Stimulated activated effector memory CD8-positive, alpha-beta T cell treated with anti-CD3 and anti-CD28 coated beads, Interleukin-12 subunit alpha, Interleukin-12 subunit beta, amount 100 ng/mL, for 72 hours (primary cell): ENCODE data around the gene DBI.
"Not testable (repeated sequence)": the region's sequence is repeated elsewhere in the genome, so short reads cannot be mapped to it uniquely, and the experiment has no call there.

ENCODE experiments used
- ATAC-seq: fragments of 150-1000 bp; cut with Tn5 transposase; 2 replicates; pipeline ENCODE4 v1.10.0; 2021
- DNase-seq, 2 donors: peaks; one replicate each; pipeline ENCODE4 v3.0.0; 2021 to 2022; ENCODE audit warnings: low spot score in 2 of 2
- H3K27ac Mint-ChIP-seq: one replicate; pipeline ENCODE4 v1.8.0; 2022; ENCODE audit warnings: mild to moderate bottlenecking, mixed read lengths
- H3K36me3 Mint-ChIP-seq: one replicate; pipeline ENCODE4 v1.8.0; 2022; ENCODE audit warnings: mild to moderate bottlenecking, mixed read lengths
- H3K4me1 Mint-ChIP-seq: one replicate; pipeline ENCODE4 v1.8.0; 2022; ENCODE audit warnings: mixed read lengths
- H3K4me3 Mint-ChIP-seq: one replicate; pipeline ENCODE4 v1.8.0; 2022; ENCODE audit warnings: mild to moderate bottlenecking, mixed read lengths
- H3K9me3 Mint-ChIP-seq: one replicate; pipeline ENCODE4 v1.8.0; 2022; ENCODE audit warnings: mixed read lengths

Gene DBI

DNA sequence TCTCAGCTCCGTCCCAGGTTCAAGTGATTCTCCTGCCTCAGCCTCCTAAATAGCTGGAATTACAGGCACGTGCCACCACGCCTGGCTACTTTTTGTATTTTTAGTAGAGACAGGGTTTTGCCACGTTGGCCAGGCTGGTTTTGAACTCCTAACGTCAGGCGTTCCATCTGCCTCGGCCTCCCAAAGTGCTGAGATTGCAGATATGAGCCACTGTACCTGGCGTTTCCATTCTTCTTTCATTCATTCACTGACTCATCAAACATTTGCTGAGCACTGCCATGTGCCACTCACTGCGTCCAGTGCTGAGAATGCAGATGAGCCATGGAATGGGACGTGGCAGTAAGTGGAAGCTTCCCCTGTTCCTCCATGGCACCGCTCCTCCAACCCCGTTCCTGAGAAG is 36.8 kb downstream of the DBI start:
- H3K4me3 Mint-ChIP-seq, H3K36me3 Mint-ChIP-seq, ATAC-seq, H3K4me1 Mint-ChIP-seq, H3K27ac Mint-ChIP-seq, DNase-seq, H3K9me3 Mint-ChIP-seq: not testable (repeated sequence)

GRCh38 chr2:119405151-119405550 is 38.4 kb downstream of the DBI start:
- ATAC-seq (no peak), DNase-seq (no peak)
- no peaks in the 10 kb centered on the region for H3K4me1 Mint-ChIP-seq
- no peak overlapping the region for H3K27ac Mint-ChIP-seq
- H3K9me3 Mint-ChIP-seq, result no peaks in the 10 kb centered on the region
- no peak overlapping the region for H3K4me3 Mint-ChIP-seq
- no peaks in the 10 kb centered on the region for H3K36me3 Mint-ChIP-seq

DNA sequence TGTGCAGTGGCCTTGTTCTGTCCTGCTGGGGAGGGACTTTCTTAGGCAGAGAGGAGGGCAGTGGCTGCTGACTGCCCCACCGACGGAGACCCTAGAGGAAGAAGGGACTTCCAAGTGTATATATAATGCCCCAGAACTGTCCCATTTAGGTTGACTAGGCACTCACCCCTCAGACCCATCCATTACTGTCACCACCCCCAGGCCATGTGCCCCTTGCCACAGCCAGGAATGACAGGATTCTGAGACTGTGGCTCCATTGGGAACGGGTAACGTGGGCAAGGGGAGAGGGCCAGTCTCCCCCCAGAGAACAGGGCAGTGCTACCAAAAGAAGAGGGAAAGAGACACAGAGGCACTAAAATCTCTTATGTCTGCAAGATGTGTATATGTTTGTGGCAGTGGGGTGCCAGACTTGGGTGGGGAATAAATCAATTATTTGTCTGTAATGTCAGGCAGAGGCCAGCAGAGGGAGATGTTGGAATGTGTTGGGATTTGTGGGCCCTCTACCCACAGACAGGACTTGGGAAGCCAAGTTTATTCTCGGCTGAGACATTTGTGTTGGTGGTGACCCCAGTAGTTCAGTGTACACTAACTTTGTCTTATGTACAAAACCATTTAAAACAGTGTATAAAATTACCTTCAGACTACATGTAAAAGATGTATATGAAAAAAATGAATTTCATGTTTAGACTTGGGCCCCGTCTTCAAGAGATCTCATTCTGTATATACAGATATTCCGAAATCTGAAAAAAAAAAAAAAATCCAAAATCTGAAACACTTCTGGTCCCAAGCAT is 40.8 kb downstream of the DBI start:
- Mint-ChIP-seq H3K36me3 (no peaks in the 10 kb centered on the region), H3K27ac (no peak overlapping the region), H3K4me1 (no peaks in the 10 kb centered on the region), H3K9me3 (no peaks in the 10 kb centered on the region), H3K4me3 (no peak overlapping the region)
- ATAC-seq, result no peak
- peak in 1 of 2 donors; percentile 57 for DNase-seq

- H3K27ac Mint-ChIP-seq, result no peak overlapping the region
Measured at GRCh38 chr2:119408221-119408619, 41.4 kb downstream of the DBI start.

GRCh38 chr2:119409506-119409905 is 42.7 kb downstream of the DBI start:
- Mint-ChIP-seq H3K4me3 (no peak overlapping the region), H3K36me3 (no peaks in the 10 kb centered on the region), H3K4me1 (no peaks in the 10 kb centered on the region)

More at GRCh38 chr2:119408221-119408619, 41.4 kb downstream of the DBI start:
- ATAC-seq (no peak), DNase-seq (no peak)
- no peak overlapping the region for H3K4me3 Mint-ChIP-seq
- no peaks in the 10 kb centered on the region for H3K9me3 Mint-ChIP-seq
- no peaks in the 10 kb centered on the region for H3K36me3 Mint-ChIP-seq
- H3K4me1 Mint-ChIP-seq, result no peaks in the 10 kb centered on the region

DNA sequence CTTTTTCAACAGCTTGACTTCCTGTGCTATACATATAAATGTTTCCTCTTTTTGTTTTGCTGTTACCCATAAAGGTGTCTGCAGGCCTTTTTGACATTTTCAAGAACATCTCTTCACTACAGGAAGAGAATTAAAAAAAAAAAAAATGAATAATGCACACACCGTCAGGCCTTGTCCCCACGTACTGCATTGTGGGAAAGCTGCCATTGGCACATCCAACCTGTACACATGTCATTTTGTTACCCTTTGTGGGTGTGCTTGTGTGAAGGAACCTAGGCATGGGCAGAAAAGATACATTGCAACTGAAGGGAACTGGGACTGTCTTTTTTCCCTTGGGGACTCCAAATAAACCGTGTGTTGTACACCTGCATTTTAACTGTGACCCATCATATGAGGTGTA is 48.1 kb downstream of the DBI start:
- no peaks in the 10 kb centered on the region for H3K36me3 Mint-ChIP-seq
- H3K9me3 Mint-ChIP-seq, result no peaks in the 10 kb centered on the region
- no peak overlapping the region for H3K27ac Mint-ChIP-seq
- ATAC-seq (no peak), DNase-seq (no peak)
- no peaks in the 10 kb centered on the region for H3K4me1 Mint-ChIP-seq
- no peak overlapping the region for H3K4me3 Mint-ChIP-seq

More at GRCh38 chr2:119409506-119409905, 42.7 kb downstream of the DBI start:
- no peaks in the 10 kb centered on the region for H3K9me3 Mint-ChIP-seq
- DNase-seq, result no peak
- H3K27ac Mint-ChIP-seq, result no peak overlapping the region
- no peak for ATAC-seq

DNA sequence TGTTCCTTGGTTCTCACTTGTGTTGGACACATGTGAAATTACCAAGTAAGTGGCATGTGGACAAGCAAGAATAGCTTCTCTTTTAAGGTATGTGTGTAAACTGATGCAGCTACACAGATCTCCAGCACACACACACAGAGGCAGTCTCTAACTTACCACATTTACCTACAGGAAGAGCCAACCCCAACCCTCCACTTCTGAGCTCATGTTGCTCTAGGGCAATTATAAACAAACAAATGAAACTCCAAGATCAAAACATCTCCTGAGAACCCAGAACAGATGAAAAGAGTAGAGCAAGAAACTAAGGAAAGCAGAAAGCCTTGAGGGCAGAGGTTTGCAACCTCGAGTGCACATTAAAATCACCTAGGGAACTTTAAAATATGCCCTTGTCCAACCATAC is 48.9 kb downstream of the DBI start:
- Mint-ChIP-seq H3K36me3 (no peaks in the 10 kb centered on the region), H3K4me3 (no peak overlapping the region), H3K27ac (no peak overlapping the region), H3K4me1 (no peaks in the 10 kb centered on the region), H3K9me3 (no peaks in the 10 kb centered on the region)
- ATAC-seq, result no peak
- DNase-seq, result no peak

DNA sequence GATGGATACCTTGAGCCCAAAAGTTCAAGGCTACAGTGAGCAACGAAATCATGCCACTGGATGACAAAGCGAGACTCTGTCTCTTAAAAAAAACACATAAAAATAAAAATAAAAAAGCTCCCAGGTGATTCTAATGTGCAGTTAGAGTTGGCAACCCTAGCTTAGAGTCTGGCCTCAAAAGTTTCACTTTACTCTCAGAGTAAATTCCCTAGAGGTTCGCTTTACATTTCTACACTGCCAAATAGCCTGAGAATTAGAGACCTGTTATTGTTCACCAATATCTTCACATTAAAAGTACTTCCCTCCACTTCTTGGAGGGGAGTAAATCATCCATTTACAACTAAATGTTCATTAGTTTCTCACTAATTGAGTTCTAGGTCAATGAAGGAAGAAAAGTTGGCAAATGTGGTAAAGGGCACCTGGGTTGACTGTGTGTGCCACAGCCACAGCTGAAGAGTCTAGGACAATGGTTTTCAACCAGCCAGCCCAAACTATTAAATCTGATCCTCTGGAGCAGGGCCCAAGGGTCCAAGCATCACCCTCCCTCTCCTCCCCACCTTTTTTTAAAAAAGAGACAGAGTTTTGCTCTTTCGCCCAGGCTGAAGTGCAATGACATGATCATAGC is 49.6 kb downstream of the DBI start:
- Mint-ChIP-seq H3K9me3 (no peaks in the 10 kb centered on the region), H3K36me3 (no peaks in the 10 kb centered on the region), H3K4me1 (no peaks in the 10 kb centered on the region), H3K27ac (no peak overlapping the region), H3K4me3 (no peak overlapping the region)
- DNase-seq (no peak), ATAC-seq (no peak)

DNA sequence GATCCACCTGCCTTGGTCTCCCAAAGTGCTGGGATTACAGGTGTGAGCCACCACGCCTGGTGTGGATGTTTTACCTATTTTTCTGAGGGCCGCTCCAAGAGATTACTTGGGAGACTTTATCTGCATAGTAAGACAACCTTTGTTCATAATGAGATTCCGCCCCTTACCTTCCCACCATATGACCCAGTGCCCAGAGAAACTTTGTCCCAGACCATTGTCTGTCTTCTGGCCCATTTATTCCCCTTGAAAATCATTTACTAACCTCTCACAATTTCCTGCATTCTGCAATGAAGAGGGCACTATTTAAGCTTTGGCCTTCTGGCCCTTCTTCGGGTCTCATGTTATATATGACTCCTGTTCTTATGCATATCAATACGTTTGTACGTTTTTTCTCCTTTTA is 51.1 kb downstream of the DBI start:
- Mint-ChIP-seq H3K27ac (no peak overlapping the region), H3K36me3 (no peaks in the 10 kb centered on the region), H3K9me3 (no peaks in the 10 kb centered on the region), H3K4me3 (no peak overlapping the region), H3K4me1 (no peaks in the 10 kb centered on the region)
- DNase-seq (no peak), ATAC-seq (no peak)

GRCh38 chr2:119419065-119419464 is 52.3 kb downstream of the DBI start:
- no peak overlapping the region for H3K27ac Mint-ChIP-seq
- H3K4me1 Mint-ChIP-seq, result no peaks in the 10 kb centered on the region
- no peaks in the 10 kb centered on the region for H3K9me3 Mint-ChIP-seq
- no peak for ATAC-seq
- DNase-seq, result no peak
- H3K36me3 Mint-ChIP-seq, result no peaks in the 10 kb centered on the region
- H3K4me3 Mint-ChIP-seq, result no peak overlapping the region

DNA sequence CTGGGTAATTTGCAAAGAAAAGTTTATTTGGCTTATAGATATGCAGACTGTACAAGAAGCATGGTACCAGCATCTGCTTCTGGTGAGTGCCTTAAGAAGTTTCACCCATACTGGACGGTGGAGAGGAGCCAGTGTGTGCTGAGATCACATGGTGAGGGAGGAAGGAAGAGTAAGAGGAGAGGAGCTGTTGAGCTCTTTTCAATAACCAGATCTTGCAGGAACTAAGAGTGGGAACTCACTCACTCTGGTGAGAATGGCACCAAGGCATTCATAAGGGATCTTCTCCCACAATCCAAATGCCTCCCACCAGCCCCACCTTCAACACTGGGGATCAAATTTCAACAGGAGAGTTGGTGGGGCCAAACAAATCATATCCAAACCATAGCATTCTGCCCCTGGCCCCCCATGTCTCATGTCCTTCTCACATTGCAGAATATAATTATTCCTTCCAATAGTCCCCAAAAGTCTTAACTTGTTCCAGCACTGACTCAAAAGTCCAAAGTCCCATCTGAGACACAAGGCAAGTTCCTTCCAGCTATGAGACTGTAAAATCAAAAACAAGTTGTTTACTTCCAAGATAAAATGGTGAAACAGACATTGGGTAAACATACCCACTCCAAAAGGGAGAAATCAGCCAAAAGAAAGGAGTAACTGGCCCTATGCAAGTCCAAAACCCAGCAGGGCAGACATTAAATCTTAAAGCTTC is 53.2 kb downstream of the DBI start:
- ATAC-seq, result no peak
- no peaks in the 10 kb centered on the region for H3K36me3 Mint-ChIP-seq
- H3K4me1 Mint-ChIP-seq, result no peaks in the 10 kb centered on the region
- H3K27ac Mint-ChIP-seq, result no peak overlapping the region
- DNase-seq, result no peak
- no peak overlapping the region for H3K4me3 Mint-ChIP-seq
- no peaks in the 10 kb centered on the region for H3K9me3 Mint-ChIP-seq

DNA sequence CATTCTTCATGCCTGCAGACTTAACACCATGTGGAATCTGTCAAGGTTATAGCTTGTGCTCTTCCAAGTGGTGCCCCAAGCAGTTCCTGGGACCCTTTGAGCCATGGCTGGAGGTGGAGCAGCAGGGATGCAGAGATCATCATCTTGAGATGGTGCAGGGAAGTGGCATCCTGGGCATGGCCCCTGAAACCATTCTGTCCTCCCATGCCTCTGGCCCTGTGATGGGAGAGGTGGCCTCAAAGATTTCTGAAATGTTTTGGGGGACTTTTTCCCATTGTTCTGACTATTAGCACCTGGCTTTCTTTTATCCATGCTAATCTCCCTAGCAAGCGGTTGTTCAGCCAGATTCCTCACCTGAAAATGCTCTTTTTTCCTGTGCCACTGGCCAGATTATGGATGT is 54.5 kb downstream of the DBI start:
- Mint-ChIP-seq H3K9me3 (no peaks in the 10 kb centered on the region), H3K36me3 (no peaks in the 10 kb centered on the region), H3K27ac (no peak overlapping the region), H3K4me1 (no peaks in the 10 kb centered on the region), H3K4me3 (no peak overlapping the region)
- no peak for ATAC-seq
- no peak for DNase-seq

- Mint-ChIP-seq H3K36me3 (no peaks in the 10 kb centered on the region), H3K9me3 (no peaks in the 10 kb centered on the region), H3K4me3 (no peak overlapping the region), H3K4me1 (no peaks in the 10 kb centered on the region), H3K27ac (no peak overlapping the region)
- DNase-seq (no peak), ATAC-seq (no peak)
Measured at GRCh38 chr2:119421741-119422140, 55.0 kb downstream of the DBI start.
